Colon (tissue), 2 donors: Measurements from ENCODE around the gene AKR1E2.

Experiments
- FAIRE-seq: peaks from 2 replicates; lab custom pipeline; 2012; peaks lifted over from hg19 to GRCh38; lab: Jason Lieb, UNC
- donor health status: control.
- donor health status: control.

AKR1E2 gene

DNA sequence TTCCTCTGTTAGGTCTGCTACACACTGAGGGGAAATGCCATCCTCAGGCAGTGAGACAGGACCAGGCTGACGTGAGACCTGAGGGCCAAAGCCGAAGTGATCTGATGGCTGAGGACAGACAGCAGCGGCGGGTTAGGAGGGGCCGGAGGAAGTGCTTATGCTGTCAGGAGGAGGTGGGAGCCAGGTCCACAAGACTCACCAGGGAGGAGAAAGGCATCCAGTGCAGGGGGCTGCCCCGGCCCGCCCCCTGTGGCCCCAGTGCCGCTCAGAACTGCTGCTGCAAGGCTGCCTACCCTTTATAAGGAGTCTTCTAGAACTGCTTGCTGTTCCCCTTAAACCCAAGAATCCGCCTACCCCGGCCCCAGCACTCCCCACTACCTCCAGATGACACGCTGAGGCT, 19.8 kb downstream of the AKR1E2 start:
- no peak for FAIRE-seq

DNA sequence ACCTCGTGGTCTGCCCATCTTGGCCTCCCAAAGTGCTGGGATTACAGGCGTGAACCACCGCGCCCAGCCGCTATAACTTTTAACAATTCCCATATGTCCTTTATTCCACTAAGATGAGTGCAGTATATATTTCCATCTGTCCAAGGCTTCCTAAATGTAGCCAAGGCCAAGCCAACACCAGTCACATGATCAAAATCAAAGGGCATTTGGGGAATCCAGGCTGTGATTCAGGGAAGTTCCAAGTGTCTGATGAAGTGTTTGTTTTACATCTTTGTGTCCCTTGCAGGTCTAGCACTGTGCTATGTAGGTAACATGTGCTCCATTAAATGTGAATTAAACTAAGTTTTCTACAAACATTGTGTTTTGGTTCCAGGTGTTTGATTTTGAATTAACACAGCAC, 20.8 kb downstream of the AKR1E2 start:
- no peak for FAIRE-seq

DNA sequence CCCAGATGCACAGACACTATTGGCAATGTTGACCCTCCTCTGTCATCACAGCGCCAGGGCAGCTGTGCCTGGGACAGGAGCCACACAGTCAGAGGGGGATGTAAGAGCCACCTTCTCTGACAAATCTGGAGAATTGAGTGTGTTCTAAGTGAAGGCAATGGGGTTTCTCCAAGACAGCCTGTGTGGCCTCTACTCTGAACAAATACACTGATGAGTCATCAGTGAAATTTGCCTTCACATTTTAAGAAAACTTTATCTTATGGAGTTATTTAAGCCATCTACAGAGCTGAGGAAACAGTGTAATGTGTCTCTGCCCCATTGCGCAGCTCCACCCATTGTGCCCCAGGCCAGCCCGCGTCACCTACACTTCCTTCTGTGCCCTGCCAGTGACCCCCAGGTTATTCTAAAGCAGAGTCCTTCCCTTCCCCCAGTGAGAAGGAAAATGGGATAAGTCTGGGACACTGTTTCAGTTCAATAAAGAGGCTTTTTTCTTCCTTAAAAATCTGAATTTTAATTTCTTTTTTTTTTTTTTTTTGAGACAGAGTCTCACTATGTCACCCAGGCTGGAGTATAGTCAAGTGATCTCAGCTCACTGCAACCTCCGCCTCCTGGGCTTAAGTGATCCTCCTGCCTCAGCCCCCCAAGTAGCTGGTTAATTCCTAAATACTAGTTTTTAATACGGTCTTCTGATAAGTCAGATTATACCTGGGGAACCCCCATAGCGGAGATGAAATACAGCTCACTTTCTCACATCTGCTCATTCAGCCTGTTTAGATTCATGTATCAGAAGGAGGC, 21.8 kb downstream of the AKR1E2 start:
- FAIRE-seq = no peak

DNA sequence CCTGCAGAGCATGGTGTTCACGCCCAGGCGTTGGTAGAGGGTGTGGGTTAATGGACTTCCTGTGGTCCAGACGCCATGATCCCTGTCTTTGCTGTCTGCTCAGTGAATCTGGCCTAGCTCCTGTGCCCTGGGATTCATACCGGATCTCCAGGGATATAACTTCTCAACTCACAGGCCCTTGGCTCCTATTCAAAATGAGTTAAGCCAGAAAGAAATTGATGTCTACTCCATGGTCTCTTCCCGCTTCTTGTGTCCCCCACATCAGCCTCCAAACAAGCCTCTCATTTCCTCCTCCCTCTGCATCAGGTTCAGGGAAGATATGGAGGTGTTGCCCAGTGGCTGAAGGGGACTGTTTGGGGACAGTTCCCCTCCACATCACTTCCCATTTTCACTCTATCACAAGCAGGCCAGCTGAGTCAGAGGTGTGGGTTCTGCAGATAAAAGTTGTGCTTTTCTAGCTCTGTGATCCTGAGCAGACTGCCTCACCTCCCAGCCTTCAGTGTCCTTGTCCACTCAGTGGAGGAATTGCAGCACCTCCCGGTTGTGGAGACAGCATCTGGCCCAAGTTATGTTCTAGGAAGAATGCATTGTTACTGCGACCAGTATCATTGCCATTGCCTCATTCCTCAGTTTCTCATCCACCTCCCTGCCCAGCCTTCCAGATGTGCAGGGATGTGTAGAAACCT, 22.5 kb downstream of the AKR1E2 start:
- no peak for FAIRE-seq

DNA sequence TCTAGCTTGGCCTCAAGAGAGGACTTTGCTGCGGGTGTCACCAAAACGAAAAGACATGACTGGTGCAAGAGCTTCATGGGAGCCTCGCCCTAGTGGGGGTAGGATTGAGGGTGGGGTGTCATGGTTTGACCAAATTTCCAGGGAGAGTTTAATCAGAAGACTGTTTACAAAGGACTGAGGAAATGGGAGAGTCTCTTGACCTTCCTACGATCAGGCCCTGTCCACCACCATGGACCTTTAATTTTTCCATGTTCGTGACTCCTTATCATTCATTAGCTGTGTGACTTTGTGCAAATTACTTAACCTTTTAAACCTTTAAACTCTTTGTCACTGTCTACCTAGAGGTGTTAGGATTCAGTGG, 23.0 kb downstream of the AKR1E2 start:
- no peak for FAIRE-seq

DNA sequence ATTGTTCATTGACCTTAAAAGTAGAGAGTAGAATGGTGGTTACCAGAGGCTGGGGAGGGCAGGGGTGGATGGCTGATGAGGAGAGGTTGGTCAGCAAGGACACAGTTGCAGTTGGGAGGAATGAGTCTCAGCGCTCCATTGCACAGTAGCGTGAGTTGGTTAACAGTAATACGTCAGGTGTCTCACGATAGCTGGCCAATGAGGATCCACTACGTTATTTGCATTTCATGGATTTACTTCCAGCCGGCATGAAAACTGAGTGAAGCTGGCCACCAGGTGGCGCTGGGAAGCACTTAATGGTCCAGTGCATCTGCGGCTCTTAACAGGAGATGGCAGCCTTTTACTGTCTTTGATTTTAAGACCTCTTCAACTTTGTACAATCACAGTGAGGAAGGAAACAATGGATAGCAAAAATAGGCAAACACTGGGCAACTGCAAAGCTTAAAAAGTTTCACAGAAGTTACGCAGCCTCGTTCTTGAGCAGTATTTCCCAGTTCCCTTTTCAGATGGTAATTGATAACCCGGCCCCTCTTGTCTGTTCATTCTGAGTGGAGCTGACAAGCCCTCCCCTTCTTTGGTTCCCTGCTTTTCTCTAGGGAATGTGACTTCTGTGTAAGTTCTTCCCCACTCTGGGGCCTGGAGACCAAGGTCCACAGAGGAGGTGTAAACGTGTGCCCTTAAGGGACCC, 23.7 kb downstream of the AKR1E2 start:
- FAIRE-seq = no peak

DNA sequence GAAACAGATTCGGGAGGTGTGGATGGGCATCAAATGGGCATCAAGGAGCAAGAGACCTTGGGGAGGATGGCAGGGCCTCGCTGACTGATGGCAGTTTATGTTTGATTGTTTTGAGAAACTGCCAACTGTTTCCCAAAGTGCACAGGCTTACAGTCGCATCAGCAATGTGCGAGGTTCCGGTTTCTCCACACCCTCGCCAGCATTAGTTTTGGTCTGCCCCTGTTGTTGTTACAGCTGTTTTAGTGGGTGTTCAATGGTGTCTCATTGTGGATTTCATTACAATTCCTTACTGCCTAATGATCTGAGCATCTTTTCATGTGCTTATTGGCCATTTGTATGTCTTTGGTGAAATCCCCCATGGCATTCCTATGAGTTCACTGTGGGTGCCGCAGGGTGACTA, 24.4 kb downstream of the AKR1E2 start:
- FAIRE-seq = no peak

DNA sequence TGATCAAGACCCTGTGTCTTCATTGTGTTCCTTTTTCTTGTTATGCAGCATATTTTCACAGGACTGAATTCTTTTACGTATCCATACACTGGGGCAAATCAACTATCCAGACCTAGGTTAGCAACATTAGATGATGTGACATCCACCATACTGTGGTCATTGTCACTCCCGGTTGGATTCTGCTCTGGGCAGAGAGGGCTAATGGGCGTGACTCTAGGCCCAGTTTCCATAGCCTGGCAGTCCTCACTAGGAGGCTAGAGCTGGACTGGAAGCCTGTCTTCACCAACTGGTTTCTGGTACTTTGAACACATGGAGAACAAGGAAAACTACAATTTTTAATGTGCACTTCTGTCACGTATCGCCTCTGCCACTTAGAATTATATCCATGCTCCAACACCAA, 25.2 kb downstream of the AKR1E2 start:
- FAIRE-seq = no peak

DNA sequence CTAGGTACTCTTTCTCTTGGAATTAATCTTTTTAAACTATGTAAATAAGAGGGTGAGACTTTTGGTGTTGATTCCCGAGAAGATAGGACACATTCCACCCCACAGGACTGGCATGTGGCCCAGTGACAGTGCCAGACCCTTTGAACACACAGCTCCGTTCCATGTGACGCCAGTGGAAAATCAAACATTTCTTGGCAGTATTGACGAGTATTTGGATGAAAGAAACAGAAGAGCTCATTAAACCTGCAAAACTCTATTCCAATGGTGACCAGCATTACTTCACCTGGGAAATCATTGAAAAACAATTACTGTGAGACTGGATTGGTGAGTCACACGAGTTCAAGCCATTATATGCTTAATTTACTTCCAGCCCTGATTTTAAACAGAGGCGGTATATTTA, 25.8 kb downstream of the AKR1E2 start:
- FAIRE-seq = no peak

DNA sequence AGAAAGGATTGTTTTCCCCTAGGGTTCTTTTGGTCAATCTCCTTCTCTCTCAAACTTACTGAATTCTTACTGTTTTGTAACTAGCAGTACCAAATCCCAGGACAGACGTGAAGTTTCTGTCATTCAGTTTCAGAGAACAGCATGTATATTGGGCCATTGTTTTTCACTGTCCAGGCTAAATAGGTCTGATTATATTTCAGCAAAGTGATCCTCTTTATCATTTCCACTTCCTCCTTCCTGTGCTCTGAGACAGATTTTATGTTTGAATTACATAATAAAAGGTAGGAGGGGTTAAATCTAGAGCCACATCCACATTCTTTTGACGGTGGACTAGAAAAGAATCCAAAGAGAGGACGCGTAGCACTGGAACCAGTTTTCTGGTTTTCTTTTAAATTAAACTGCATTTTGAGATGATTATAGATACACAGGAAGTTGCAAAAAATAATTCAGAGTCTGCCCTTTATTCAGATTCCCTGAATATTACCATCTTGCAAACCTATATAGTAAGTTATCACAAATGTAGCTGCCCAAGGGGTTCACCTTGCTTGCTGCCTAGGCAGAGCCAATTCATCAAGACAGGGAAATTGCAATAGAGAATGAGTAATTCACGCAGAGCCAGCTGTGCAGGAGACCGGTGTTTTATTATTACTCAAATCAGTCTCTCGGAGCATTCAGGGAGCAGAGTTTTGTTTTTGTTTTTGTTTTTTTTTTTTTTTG, 40.1 kb downstream of the AKR1E2 start:
- no peak for FAIRE-seq

DNA sequence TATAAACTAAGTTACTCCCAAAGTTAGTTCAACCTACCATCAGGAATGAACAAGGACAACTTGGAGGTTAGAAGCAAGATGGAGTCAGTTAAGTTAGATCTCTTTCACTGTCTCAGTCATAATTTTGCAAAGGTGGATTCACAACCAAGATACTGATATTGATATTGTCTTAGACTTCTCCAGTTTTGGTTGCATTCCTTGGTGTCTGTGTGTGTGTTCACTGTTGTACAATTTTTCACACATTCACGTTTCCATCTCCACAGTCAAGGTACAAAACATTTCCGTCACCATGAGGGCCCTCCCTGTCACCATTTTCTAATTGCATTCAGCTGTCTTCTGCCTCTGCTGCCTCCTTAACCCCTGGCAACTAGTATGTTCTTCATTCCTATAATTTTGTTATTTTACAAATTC, 41.1 kb downstream of the AKR1E2 start:
- no peak for FAIRE-seq

DNA sequence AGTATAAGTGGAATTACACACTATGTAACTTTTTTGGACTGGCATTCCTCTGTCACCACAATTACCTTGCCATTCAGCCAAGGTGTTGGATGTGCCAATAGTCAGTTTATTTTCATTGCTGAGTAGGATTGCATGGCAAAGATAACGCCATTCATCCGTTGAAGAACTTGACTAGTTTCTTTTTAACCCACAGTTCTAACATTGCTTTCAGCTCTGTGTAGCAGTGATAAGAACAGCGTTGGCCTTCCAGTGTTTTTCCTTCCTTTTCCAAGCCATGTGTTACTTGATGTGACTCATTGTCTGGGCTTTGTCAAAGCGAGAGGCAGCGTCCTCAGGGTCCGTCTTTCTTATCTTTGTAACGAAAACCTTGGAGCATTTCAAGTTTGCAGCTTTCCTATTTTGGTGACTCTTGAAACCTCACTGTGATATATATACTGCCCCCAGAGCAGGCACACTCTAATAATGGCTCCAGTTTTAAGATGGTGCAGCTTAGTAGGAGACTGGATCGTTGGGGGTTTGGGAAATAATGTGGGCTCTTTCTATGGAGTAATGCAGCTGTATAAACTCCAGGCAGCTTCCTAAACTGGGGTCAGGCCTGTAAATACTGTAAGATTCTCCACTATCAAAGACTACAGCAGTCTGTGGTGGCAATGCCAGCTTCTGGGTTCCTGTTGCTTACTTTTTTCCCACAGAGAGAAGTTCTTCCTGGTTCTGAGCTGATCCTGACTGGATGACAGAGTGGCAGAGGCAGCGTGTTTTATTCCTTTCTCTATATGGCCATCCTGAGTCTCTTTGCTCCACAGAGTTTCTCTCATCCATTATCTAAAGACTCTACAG, 41.7 kb downstream of the AKR1E2 start:
- no peak for FAIRE-seq

DNA sequence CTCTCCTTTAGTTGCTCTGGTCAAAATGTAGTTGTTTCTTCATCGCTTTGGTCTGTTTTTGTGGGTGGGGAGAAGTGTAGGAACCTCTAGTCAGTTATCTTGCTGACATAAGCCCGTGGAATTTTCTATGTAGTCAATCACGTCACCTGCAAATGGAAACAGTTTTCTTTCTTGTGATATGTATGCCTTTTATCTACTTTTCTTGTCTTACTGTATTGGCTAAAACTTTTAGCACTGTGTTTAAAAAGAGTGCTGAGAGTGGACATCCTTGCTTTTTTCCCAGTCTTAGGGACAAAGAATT, 42.3 kb downstream of the AKR1E2 start:
- FAIRE-seq = no peak

DNA sequence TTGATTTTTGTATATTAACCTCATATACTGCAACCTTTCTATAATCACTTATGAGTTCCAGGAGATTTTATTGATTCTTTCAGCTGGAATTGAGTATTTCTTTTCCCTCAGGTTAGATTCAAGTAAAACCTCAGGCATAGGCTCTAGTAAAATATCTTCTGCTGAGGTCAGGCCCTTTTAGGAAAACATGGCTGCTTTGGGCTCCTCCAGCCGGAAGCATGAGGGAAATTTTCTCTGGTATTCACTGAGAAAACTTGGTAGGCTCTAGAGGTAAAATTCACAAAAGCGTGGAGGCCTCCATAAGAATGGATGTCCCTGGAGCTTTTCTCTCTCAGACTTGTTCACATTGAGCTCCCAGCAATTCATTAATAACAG, 56.7 kb downstream of the AKR1E2 start:
- no peak for FAIRE-seq

DNA sequence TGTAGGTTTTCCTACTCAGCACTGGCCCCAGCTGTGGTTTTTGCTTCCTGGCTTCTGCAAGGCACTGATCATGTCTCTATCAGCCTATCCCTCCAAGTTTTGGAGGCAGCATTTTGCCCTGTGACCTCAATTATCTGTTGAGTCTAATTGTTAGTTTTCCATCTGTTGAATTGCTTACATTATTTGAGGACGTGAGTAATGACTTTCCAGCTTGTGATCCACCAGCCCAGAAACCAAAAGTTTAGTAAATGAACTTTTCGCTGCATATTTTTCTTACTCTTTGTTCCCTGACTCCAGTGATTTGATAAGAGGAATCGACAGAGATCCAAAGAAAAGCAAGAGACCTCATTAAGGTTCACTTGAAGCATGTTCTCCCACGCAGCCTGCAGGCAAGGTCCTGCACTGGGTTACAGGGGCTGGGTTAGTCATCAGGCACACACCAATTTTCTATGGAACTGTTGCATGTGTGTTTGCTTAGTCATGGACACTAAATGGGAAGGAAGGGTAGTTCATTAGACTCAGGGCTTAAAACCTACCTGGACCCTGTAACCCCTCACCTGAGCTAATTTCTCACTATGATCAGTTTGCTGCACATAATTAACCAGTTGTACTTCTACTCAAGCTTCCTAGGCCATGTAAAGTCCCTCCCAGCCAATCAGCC, 57.2 kb downstream of the AKR1E2 start:
- no peak for FAIRE-seq

DNA sequence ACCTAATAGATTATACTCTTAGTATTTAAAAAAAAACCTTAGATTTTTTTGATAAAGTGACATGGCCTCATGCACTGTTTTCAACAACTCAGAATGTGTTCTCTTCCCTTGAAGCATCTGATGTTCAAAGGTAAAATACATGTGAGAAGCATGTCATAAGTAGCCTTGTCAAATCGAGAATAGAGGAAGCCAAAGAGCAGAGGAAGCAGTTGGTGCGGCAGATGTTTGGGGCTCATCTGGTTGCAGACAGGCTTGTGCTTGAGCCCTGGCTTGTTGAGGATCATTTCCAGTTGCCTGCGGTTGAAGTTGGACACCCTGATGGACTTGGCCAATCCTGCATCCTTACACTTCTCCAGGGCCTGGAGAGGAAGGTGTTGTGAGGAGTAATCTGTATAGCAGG, 59.2 kb downstream of the AKR1E2 start:
- no peak for FAIRE-seq

DNA sequence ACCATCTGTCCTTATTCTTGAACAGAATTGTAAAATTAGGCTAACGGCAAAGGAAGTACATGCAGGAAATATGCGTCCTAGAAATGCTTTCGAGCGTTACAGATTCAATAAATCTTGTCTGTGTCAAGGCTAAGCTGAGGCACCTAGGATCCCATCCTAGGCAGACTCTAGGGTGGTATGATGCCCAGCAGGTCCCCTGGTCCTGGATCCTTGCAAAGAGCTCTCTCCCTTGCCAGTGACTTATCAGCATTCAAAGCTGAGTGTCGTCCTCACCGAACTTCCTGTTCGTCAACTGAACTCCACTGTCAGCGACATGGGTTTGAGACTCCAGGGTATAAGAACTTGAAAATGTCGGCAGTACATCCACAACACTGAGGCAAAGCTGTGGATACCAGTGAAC, 61.5 kb downstream of the AKR1E2 start:
- no peak for FAIRE-seq

DNA sequence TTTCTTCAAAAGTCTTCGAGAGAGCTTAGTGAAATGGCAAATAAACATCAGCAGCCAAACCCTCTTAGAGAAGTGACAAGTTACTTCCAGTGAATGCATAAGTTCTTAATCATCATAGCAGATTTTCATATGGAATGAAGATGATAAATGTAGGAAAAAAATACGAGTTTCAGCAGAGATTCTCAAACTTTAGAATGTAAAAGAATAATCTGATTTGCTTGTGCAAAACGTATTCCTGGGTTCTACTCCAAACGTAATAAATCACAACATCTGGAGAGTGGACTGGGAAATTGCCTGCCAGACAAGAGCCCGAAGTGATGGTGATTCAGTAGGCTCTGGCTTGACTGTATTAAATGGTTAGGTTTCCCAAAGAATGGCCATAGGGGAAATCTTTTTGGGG, 62.2 kb downstream of the AKR1E2 start:
- no peak for FAIRE-seq

DNA sequence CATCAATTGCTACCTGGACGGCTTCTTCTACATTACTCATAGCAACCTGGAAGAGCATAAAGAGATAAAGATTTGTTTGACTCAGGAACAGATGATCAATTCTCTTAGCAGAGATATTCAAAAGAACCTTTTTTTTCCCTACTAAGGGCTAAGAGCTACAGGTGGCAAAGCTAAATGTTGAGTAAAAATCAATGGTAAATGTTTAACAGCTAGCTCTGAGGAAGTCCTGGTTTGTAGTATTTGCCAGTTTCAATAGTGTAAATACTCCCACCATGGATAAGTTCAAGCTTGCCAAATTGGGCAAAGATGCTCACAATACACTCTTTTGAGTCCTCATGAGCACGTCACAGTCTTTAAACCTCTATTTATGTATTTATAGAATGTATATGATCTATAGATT, 64.0 kb downstream of the AKR1E2 start:
- no peak for FAIRE-seq

DNA sequence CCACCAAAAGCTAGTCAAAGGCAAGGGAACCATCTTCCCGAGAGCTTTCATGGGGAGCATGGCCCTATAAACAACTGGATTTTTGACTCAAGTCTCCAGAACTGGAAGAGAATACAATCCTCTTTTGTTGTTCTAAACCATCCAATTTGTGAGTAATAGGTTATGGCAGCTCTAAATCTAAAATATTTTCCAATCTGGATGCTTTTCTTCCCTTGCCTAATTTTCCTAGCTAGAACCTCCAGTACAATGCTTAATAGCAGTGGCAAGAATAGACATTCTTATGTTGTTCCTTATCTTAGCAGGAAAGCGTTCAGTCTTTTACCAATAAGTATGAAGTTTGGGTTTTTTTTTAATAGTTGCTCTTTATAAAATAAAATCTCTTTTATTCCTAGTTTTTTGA, 66.7 kb downstream of the AKR1E2 start:
- no peak for FAIRE-seq

DNA sequence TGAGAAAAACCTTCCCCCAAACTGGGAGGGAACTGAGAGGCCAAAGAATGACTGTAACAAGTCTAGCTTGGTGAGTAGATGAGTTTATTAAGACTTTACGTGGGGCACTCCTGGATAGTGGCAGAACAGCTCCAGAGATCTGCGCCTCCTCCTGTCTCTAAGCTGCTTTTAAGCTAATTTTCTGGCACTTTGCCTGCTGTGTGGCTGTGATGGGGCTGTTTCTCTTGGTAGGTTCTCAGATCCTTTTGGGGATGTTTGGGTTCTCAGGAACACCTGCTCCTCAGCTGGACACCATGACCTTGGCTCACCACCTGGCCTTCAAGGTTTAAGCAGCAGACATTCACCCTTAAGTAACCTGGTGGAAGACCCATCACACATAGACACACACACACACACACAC, 68.3 kb downstream of the AKR1E2 start:
- FAIRE-seq = no peak
